DMS114 treated with DMSO at 0.1 percent for 48 hours (cell line): ENCODE measurements around the gene SEZ6L2.
A peak's percentile ranks its signal among the peaks of the same experiment; 100 is the strongest.
"Not testable (repeated sequence)": the region's sequence is repeated elsewhere in the genome, so short reads cannot be mapped to it uniquely, and the experiment has no call there.

ENCODE experiments used
- DNase-seq: peaks from one replicate; lab custom pipeline; 2025; ENCODE audit not compliant: unreplicated experiment; lab: John Stamatoyannopoulos, UW

The SEZ6L2 gene

DNA sequence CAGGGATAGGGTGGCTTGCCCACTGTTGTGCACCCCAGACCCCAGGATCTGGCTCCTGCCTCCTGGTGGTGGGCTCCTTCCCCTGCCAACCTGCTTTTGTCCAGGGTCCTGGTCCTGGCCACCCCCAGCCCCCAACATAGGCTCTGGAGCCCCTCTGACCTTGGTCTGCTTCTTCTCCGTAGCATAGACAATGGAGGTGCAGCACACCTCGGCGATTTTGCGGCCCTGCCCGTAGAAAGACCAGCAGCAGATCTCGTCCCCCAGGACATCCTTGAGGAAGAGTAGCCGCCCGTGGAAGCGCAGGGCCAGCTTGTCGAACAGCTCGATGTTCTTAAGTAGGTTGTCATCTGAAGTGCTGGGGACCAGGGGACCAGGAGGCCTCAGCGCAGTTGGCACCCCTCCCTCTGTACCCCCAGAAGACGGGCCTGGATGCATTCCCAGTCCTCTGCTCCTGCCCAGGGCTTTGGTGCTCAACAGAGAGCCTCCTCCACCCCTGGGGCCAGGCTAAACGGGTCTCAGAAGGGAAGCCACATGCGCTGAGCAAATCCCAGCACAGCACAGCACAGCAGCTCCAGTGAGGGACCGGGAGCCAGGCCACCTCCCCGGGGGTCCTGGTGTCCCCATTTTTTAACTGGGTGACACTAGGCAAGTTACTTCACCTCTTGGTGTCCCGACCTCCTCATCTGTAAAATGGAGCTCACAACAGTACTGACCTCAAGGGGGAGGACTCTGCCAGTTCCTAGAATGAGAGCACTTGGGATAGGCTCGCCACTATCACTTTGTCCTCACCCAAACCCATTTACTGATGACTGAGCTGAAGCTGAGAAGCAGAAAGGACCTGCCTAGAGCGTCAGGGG lies 11.7 kb upstream of the SEZ6L2 start:
- no peak for DNase-seq

DNA sequence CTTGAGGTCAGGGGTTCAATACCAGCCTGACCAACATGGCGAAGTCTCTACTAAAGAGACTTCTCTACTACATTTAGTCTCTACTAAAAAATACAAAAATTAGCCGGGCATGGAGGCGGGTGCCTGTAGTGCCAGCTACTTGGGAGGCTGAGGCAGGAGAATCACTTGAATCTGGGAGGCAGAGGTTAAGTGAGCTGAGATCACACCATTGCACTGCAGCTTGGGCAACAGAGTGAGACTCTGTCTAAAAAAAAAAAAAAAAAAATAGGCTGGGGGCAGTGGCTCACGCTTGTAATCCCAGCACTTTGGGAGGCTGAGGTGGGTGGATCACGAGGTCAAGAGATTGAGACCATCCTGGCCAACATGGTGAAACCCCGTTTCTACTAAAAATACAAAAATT lies 10.5 kb upstream of the SEZ6L2 start:
- not testable (repeated sequence) for DNase-seq

DNA sequence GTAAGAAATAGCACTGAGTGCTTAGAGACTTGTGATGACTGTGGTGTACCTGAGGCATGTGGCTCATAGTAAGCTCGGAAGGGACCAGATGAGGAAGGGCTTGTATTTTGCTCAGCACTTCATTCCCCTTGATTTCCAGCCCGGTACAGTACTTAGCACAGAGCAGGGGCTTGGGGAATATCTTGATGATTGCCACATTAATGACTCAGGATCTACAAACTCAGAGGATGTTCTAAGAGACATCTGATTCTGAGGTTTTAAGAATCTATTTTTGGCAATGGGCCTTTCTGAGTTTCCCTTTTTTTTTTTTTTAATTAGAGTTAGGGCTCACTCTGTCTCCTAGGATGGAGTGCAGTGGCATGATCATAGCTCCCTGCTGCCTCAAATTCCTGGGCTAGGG lies 10.0 kb upstream of the SEZ6L2 start:
- DNase-seq: no peak

DNA sequence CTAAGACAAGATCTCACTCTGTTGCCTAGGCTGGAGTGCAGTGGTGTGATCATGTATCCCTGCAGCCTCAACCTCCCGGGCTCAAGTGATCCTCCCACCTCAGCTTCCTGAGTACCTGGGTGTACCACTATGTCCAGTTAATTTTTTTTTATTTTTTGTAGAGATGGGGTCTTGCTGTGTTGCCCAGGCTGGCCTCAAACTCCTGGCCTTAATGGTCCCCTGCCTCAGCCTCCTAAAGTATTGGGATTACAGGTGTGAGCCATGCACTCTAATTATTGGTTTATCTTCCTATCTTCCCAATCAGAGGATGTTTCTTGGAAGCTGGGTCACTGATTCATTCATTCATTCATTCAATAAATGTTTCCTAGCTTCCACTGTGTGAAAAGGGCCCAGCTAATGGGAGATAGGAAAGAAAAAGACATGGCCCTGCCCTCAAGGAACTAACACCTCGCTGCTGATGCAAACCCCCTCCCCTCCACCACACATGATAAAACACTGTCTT lies 9.4 kb upstream of the SEZ6L2 start:
- DNase-seq: no peak

DNA sequence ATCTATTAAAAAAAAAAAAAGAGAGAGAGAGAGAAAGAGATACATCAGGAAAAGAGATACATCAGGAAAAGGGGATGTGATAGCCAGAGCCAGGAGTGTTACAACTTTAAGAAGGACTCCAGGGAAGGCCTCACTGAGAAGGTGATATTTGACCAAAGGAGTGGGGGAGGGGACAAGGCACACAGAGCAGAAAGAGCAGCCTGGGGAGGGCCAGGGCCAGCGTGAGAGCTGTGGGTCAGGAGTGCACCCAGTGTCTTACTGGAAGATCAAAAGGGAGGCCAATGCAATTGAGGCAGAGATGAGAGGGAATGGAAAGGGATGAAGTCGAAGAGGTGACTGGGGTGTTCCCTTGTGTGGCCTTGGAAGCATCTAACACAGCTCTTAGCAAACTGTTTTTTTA lies 8.6 kb upstream of the SEZ6L2 start:
- no peak for DNase-seq

- no peak for DNase-seq
Measured at GRCh38 chr16:29906520-29907244, 7.3 kb upstream of the SEZ6L2 start.

- DNase-seq: no peak
Measured at GRCh38 chr16:29905668-29906067, 6.3 kb upstream of the SEZ6L2 start.

DNA sequence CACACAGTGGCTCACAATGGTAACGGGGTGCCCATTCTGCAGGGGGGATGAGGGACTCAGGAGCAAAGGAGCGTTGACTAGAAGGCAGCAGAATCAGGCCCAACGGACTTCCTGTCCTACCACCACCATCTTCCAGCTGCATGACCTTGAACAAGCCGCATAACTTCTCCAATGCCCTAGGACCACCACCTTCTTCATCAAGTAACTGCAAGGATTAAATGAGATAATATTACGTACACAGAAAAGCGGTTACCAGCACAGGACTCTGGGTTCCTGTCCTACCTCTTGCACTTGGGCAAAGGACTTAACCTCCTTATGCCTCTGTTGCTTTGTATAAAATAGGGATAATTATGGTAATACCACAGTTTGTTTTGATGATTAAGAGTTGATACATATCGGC lies 5.6 kb upstream of the SEZ6L2 start:
- no peak for DNase-seq

DNA sequence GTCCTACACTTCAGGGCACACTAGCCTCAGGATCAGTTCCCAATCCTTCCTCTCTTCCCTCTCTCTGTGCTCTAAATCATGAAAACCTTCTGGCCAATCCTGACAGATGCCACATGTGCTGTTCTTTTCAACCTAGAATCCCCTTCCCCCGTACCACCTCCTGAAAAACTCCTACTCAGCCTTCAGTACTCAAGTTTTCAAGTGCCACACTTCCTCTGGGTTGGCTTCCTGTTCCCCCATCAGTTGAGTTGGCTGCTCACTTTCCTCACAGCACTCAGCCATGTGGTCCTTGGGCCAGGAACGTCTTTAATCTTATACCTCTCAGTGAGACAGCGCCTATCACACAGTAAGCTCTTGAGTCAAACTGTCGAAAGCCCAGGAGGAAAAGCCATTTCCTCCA lies 4.2 kb upstream of the SEZ6L2 start:
- DNase-seq: no peak

- no peak for DNase-seq
Measured at GRCh38 chr16:29901607-29901945, 2.2 kb upstream of the SEZ6L2 start.

DNA sequence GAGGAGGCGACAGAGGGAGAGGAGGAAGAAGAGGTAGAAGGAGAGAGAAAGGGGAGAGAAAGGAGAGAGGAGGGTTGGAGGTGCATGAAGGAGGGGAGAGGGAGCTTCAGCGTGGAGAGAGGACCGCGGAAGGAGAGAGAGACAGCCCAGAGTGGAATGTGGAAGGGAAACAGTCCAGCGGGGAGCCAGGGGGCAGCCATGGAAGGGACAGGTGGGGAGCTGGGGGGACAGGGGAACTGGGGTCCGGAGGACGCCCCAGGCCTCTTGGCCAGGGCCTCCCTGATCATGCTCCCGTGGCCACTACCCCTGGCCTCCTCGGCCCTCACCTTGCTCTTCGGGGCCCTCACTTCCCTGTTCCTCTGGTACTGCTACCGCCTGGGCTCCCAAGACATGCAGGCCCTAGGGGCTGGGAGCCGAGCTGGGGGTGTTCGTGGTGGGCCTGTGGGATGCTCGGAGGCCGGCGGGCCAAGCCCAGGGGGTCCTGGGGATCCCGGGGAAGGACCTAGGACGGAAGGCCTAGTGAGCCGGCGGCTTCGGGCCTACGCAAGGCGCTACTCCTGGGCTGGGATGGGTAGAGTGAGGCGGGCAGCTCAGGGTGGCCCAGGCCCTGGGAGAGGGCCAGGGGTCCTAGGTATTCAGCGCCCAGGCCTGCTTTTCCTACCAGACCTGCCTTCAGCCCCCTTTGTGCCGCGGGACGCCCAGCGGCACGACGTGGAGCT lies 1.7 kb upstream of the SEZ6L2 start:
- no peak for DNase-seq

- peak; percentile 51 for DNase-seq
Measured at GRCh38 chr16:29900102-29900887, 945 bp upstream of the SEZ6L2 start, which contains the start of gene ASPHD1. TSS of gene ASPHD1 (plus strand) at chr16:29900488. CDS start at chr16:29900972, 484 bp downstream.

DNA sequence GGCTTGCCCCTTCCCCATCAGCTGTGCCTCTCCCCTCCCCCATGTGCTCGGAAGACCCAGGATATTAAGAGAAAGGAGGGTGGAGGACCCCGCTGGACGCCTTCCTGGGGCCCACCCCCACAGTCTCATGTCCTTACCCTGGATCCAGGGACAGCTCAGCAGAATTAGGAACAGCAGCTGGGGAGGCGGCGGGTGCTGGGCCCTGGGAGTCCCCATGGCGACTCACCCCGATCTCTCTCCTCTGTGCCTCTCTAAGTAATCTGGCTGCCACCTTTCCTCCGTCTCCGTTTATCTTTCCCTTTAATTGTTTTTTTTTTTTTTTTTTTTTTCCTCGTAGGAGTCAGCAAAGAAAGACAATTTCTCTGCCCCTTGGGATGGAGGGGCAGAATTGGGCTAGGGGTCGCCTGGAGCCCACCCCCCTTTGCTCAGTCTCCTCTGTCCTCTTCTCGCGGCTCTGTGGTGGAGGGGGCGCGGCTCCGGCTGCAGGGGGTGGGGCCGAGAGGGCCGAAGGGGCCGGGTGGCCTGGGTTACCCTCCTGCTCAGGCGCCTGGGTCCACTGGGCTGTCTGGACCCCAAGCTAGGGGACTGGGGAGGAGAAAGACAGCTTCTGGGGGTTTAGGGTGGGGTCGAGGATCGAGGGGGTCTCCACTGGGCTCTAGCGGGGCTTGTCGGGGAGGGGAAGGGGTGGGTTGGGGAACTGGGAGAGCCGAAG lies 390 bp downstream of the SEZ6L2 start:
- peak; percentile 41 for DNase-seq

GRCh38 chr16:29898135-29898803 lies 1.1 kb downstream of the SEZ6L2 start:
- no peak for DNase-seq

- no peak for DNase-seq
Measured at GRCh38 chr16:29897333-29897732, 2.0 kb downstream of the SEZ6L2 start.

DNA sequence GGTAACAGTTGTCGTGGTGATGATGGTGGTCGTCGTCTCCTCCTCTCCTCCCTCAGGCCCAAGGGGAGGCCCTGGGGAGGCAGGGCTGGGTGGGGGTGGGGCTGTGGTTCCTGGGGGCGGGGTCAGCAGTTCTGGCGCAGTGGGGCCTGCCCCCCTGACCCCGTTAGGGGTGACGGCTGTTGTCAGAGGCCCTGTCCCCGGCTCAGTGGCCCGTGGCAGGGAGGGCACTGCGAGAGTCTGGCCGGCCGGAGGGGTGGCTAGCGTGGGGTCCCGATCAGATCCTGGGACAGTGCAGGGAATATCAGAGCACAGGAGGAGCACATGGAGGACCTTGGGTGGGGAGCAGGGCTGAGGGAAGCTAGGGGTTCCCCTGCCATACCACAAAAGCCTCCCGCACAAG lies 2.5 kb downstream of the SEZ6L2 start:
- no peak for DNase-seq

GRCh38 chr16:29894352-29894751 lies 5.0 kb downstream of the SEZ6L2 start:
- no peak for DNase-seq

GRCh38 chr16:29893553-29893952 lies 5.8 kb downstream of the SEZ6L2 start:
- DNase-seq: no peak

- DNase-seq: no peak
Measured at GRCh38 chr16:29892458-29892813, 6.9 kb downstream of the SEZ6L2 start.
